Measurements from ENCODE around the gene TUBB1.
"Not testable (repeated sequence)": the region's sequence is repeated elsewhere in the genome, so short reads cannot be mapped to it uniquely, and the experiment has no call there.

TUBB1 gene

GRCh38 chr20:59006864-59007664 is 12.2 kb upstream of the TUBB1 start, which contains the start of gene CTSZ:
Gene CTSZ, minus strand, starts transcription at chr20:59007254. Its CDS starts 126 bp downstream, at chr20:59007128.
- DNase-seq (ENCODE audit: low spot score): peak; percentile 75
- ChIA-PET POLR2A (ENCODE audit: low non-redundant PET) (no interaction called here), CTCF (no interaction called here)
- TF ChIP-seq CTCF (conservative IDR thresholded peaks at IDR 0.05; ENCODE audit: low read depth): no peak
- peak within 1 kb of the TSS; percentile 76 for H3K27ac ChIP-seq

- no peak for TF ChIP-seq CTCF (conservative IDR thresholded peaks at IDR 0.05; ENCODE audit: low read depth)
- H3K27ac ChIP-seq: peak overlapping the region; percentile 76
- CTCF ChIA-PET: interaction anchor here (0.5 to 0.7 kb wide), 2 partner anchors 15 to 32 kb away, joined by 3 to 4 read pairs; no protein-coding TSS in a partner anchor
- POLR2A ChIA-PET (ENCODE audit: low non-redundant PET): no interaction called here
- DNase-seq (ENCODE audit: low spot score): no peak
These were observed 11.3 kb upstream of the TUBB1 start for GRCh38 chr20:59007665-59008511.

- TF ChIP-seq CTCF (conservative IDR thresholded peaks at IDR 0.05; ENCODE audit: low read depth): no peak
- POLR2A ChIA-PET (ENCODE audit: low non-redundant PET): interaction anchor here (0.6 to 2.8 kb wide), 2 partner anchors 23 to 33 kb away, joined by 3 to 20 read pairs; partner anchors contain the start of gene ATP5F1E
- no peak for DNase-seq (ENCODE audit: low spot score)
- peak overlapping the region; percentile 17; the same call in 1 of the 2 replicates for H3K27ac ChIP-seq
- CTCF ChIA-PET: interaction anchor here (0.7 kb wide), 2 partner anchors 31 to 139 kb away, joined by 3 read pairs; no protein-coding TSS in a partner anchor
These were observed 10.4 kb upstream of the TUBB1 start for GRCh38 chr20:59008715-59009336.

- CTCF ChIA-PET: interaction anchor here (0.6 to 1.1 kb wide), 6 partner anchors 18 to 697 kb away, joined by 3 to 5 read pairs (median 3); partner anchors contain the start of gene ATP5F1E
- peak overlapping the region; percentile 86 for H3K27ac ChIP-seq
- DNase-seq (ENCODE audit: low spot score): peak; percentile 80
- POLR2A ChIA-PET (ENCODE audit: low non-redundant PET): interaction anchor here (2.8 kb wide), 1 partner anchor 21 kb away, joined by 20 read pairs; the partner anchor contains the start of gene ATP5F1E
- no peak for TF ChIP-seq CTCF (conservative IDR thresholded peaks at IDR 0.05; ENCODE audit: low read depth)
These were observed 8.8 kb upstream of the TUBB1 start for GRCh38 chr20:59010321-59010994.

- DNase-seq (ENCODE audit: low spot score): peak; percentile 89
- POLR2A ChIA-PET (ENCODE audit: low non-redundant PET): interaction anchor here (2.8 kb wide), 1 partner anchor 21 kb away, joined by 20 read pairs; the partner anchor contains the start of gene ATP5F1E
- H3K27ac ChIP-seq: peak overlapping the region; percentile 86
- CTCF ChIA-PET: interaction anchor here (0.7 to 1.1 kb wide), 4 partner anchors 12 to 137 kb away, joined by 3 to 5 read pairs (median 4); partner anchors contain the start of gene ATP5F1E
- no peak for TF ChIP-seq CTCF (conservative IDR thresholded peaks at IDR 0.05; ENCODE audit: low read depth)
These were observed 8.0 kb upstream of the TUBB1 start for GRCh38 chr20:59010995-59011873.

- CTCF ChIA-PET: interaction anchor here (0.7 kb wide), 2 partner anchors 13 to 67 kb away, joined by 3 to 4 read pairs; no protein-coding TSS in a partner anchor
- DNase-seq (ENCODE audit: low spot score); POLR2A ChIA-PET (ENCODE audit: low non-redundant PET): not testable (repeated sequence)
- peak overlapping the region; percentile 86; the same call in 1 of the 2 replicates for H3K27ac ChIP-seq
These were observed 7.4 kb upstream of the TUBB1 start for GRCh38 chr20:59011874-59012157.

All from RWPE1 (cell line).